Upper lobe of left lung (tissue), 6 donors: ENCODE data around the gene RASGRF2. TPM values are rescaled to one million over a fixed set of nuclear protein-coding genes. Genes with fewer than 3 reads are reported as not detected.

Experiments
- ATAC-seq, 2 donors: fragments of 200-7000 bp; cut with Tn5 transposase; one replicate each; pipeline ENCODE4 v1.9.1; 2022; ENCODE audit warnings: mild to moderate bottlenecking in 2 of 2, moderate library complexity in 2 of 2; ENCODE audit not compliant: low FRiP score in 2 of 2
- DNase-seq, 2 donors: peaks; one replicate each; pipeline ENCODE4 v3.0.0-alpha.2; 2019 to 2020
- H3K27ac ChIP-seq, 4 donors: fragments of 200-600 bp; sonication (generic); one replicate each; pipeline ENCODE4 v1.5.1; 2016 to 2019
- H3K27me3 ChIP-seq, 4 donors: fragments of 200-600 bp; sonication (generic); one replicate each; pipeline ENCODE4 v1.5.1; 2017 to 2019
- H3K36me3 ChIP-seq, 4 donors: fragments of 200-600 bp; sonication (generic); one replicate each; pipeline ENCODE4 v1.5.1; 2016 to 2019
- H3K4me1 ChIP-seq, 4 donors: fragments of 200-600 bp; sonication (generic); one replicate each; pipeline ENCODE4 v1.5.1; 2018 to 2019
- H3K4me3 ChIP-seq, 4 donors: fragments of 200-600 bp; sonication (generic); one replicate each; pipeline ENCODE4 v1.5.1; 2017 to 2019; ENCODE audit warnings: mild to moderate bottlenecking in 2 of 4, moderate library complexity in 1 of 4
- H3K9me3 ChIP-seq, 4 donors: fragments of 200-600 bp; sonication (generic); one replicate each; pipeline ENCODE4 v1.5.1; 2018 to 2019
- CTCF ChIP-seq, 6 experiments: fragments of 450-650 bp in 4 of 6; fragments of 200-600 bp in 2 of 6; sonication (generic) in 2 of 6; IDR thresholded peaks; one replicate each; pipeline ENCODE4 v1.5.1; 2016 to 2019; ENCODE audit warnings: antibody characterized with exemption in 6 of 6
- EP300 ChIP-seq, 4 donors: sonication (generic); formaldehyde crosslinking; IDR thresholded peaks; one replicate each; pipeline ENCODE4 v1.5.1; 2017; ENCODE audit warnings: antibody characterized with exemption in 4 of 4, control low read depth in 2 of 4
- POLR2A ChIP-seq, 4 donors: fragments of 450-650 bp; IDR thresholded peaks; one replicate each; pipeline ENCODE4 v1.5.1; 2016 to 2017; ENCODE audit warnings: antibody characterized with exemption in 4 of 4, mild to moderate bottlenecking in 2 of 4
- POLR2AphosphoS5 ChIP-seq, 2 donors: sonication (generic); formaldehyde crosslinking; IDR thresholded peaks; one replicate each; pipeline ENCODE4 v1.5.1; 2017; ENCODE audit warnings: antibody characterized with exemption in 2 of 2
- WGBS, 2 donors: methylation state at CpG; one replicate each; pipeline ENCODE4 v1.1.5; 2017 to 2018; 5-methylcytosine and 5-hydroxymethylcytosine counted together
- total RNA-seq, 6 donors: library from RNA; depleted of rRNA in 4 of 6; stranded (reverse); fragments of >200 nt in 4 of 6; gene quantifications; one replicate each; pipeline versions ENCODE4 v1.1.0 to v1.2.1, GENCODE V29; 2016 to 2021
- donor health status: DM: no; HTN: no; CAD: no; lungs with moderate emphysema.
- donor health status: DM: no; HTN: yes; CAD: no; lungs with severe emphysema.

The RASGRF2 gene
- total RNA-seq, 6 donors from 2014 or later: 1.5 to 10.5 (median 4.9) TPM

- Histone ChIP-seq H3K4me1 (peaks cover 0 to 4% (median 0%) of the 10 kb centered on the region in 4 donors), H3K9me3 (no peaks in the 10 kb centered on the region), H3K4me3 (no peak overlapping the region), H3K36me3 (no peaks in the 10 kb centered on the region), H3K27ac (no peak overlapping the region), H3K27me3 (no peaks in the 10 kb centered on the region)
- 87 to 89% methylated on average over 2 of the region's 2 CpGs for WGBS, 2 donors
- DNase-seq: no peak
- no peak for TF ChIP-seq POLR2AphosphoS5 (IDR thresholded peaks at IDR 0.05)
- no peak for TF ChIP-seq CTCF (IDR thresholded peaks at IDR 0.05)
- no peak for TF ChIP-seq POLR2A (IDR thresholded peaks at IDR 0.05)
- no peak for TF ChIP-seq EP300 (IDR thresholded peaks at IDR 0.05)
- ATAC-seq: no peak
Measured at GRCh38 chr5:81169924-81170323, 209.8 kb downstream of the RASGRF2 start.

GRCh38 chr5:81171769-81172168 lies 211.6 kb downstream of the RASGRF2 start:
- peak overlapping the region in 1 of 4 donors; percentile 44 for H3K27ac ChIP-seq
- ATAC-seq: no peak
- no peaks in the 10 kb centered on the region for H3K9me3 ChIP-seq
- H3K27me3 ChIP-seq: no peaks in the 10 kb centered on the region
- peaks cover 0 to 4% (median 0%) of the 10 kb centered on the region in 4 donors for H3K4me1 ChIP-seq
- TF ChIP-seq EP300 (IDR thresholded peaks at IDR 0.05) (no peak), POLR2A (IDR thresholded peaks at IDR 0.05) (no peak), CTCF (IDR thresholded peaks at IDR 0.05) (no peak), POLR2AphosphoS5 (IDR thresholded peaks at IDR 0.05) (no peak)
- no peak for DNase-seq
- no peaks in the 10 kb centered on the region for H3K36me3 ChIP-seq
- WGBS, 2 donors: 65 to 77% methylated on average over 4 of the region's 4 CpGs
- no peak overlapping the region for H3K4me3 ChIP-seq

DNA sequence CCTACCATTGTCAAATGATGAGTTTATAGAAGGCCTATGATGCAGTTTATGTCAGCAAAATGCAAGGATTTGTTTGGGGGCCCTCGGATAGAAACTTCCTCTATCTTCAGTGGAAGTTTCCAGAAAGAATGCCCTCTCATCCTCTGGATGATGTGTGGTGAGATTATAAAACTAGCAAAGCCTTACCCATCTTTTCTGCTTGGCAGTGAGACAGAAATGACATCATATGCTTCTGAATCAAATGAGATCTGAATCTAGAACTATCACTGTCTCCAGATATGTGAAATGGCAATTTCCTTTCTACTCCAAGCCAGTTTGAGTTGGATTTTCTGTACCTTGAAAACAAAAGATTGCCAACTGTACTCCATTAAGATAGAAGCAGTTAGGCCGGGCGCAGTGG lies 212.5 kb downstream of the RASGRF2 start:
- Histone ChIP-seq H3K36me3 (no peaks in the 10 kb centered on the region), H3K9me3 (no peaks in the 10 kb centered on the region), H3K4me3 (no peak overlapping the region), H3K27me3 (no peaks in the 10 kb centered on the region), H3K27ac (no peak overlapping the region), H3K4me1 (peaks cover 0 to 4% (median 0%) of the 10 kb centered on the region in 4 donors)
- 83 to 87% methylated on average over 3 of the region's 3 CpGs for WGBS, 2 donors
- ATAC-seq (no peak), DNase-seq (no peak)
- TF ChIP-seq EP300 (IDR thresholded peaks at IDR 0.05) (no peak), CTCF (IDR thresholded peaks at IDR 0.05) (no peak), POLR2A (IDR thresholded peaks at IDR 0.05) (no peak), POLR2AphosphoS5 (IDR thresholded peaks at IDR 0.05) (no peak)

- 75 to 84% methylated on average over 3 of the region's 3 CpGs for WGBS, 2 donors
- no peak for TF ChIP-seq EP300 (IDR thresholded peaks at IDR 0.05)
- TF ChIP-seq CTCF (IDR thresholded peaks at IDR 0.05): no peak
- no peak for TF ChIP-seq POLR2A (IDR thresholded peaks at IDR 0.05)
- TF ChIP-seq POLR2AphosphoS5 (IDR thresholded peaks at IDR 0.05): no peak
Measured at GRCh38 chr5:81177061-81177460, 216.9 kb downstream of the RASGRF2 start.

DNA sequence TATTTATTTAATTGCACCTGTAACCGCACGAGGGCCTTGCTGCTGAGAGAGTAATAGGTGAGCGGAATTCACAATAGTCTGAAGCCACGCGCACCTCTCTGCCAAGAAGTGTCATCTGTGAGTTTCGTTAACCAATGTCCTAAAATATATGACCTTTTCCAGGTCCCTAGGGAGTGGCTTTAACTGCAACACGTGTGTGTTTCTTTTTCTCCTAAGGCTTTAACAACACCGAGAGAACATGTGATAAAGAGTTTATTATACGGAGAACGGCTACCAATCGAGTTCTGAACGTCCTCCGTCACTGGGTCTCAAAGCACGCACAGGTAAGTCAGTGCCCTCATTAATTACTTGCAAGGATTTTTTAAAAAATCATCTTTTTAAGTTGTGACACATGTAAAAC lies 219.8 kb downstream of the RASGRF2 start:
- TF ChIP-seq POLR2AphosphoS5 (IDR thresholded peaks at IDR 0.05) (no peak), POLR2A (IDR thresholded peaks at IDR 0.05) (no peak), EP300 (IDR thresholded peaks at IDR 0.05) (no peak), CTCF (IDR thresholded peaks at IDR 0.05) (no peak)
- no peaks in the 10 kb centered on the region for H3K4me1 ChIP-seq
- H3K36me3 ChIP-seq: no peaks in the 10 kb centered on the region
- no peaks in the 10 kb centered on the region for H3K9me3 ChIP-seq
- WGBS, 2 donors: 84 to 91% methylated on average over 14 of the region's 14 CpGs
- no peak overlapping the region for H3K27ac ChIP-seq
- ATAC-seq (no peak), DNase-seq (no peak)
- no peaks in the 10 kb centered on the region for H3K27me3 ChIP-seq
- H3K4me3 ChIP-seq: no peak overlapping the region

More at GRCh38 chr5:81177061-81177460, 216.9 kb downstream of the RASGRF2 start:
- ATAC-seq (no peak), DNase-seq (no peak)
- Histone ChIP-seq H3K27me3 (no peaks in the 10 kb centered on the region), H3K4me3 (no peak overlapping the region), H3K36me3 (no peaks in the 10 kb centered on the region), H3K9me3 (no peaks in the 10 kb centered on the region), H3K27ac (no peak overlapping the region), H3K4me1 (no peaks in the 10 kb centered on the region)
